Lower leg skin (tissue), 4 donors: ENCODE measurements around the gene FARS2. TPM values are rescaled to one million over a fixed set of nuclear protein-coding genes. Genes with fewer than 3 reads are reported as not detected.

ENCODE experiments used
- DNase-seq, 2 donors: peaks; one replicate each; pipeline ENCODE4 v3.0.0-alpha.2; 2019; ENCODE audit warnings: low spot score in 2 of 2
- H3K4me3 ChIP-seq: fragments of 200-600 bp; sonication (generic); 2 replicates; pipeline ENCODE4 v1.5.1; 2017; ENCODE audit warnings: mild to moderate bottlenecking, low read depth; ENCODE audit not compliant: poor library complexity, severe bottlenecking
- POLR2A ChIP-seq, 2 donors: fragments of 450-650 bp; IDR thresholded peaks; one replicate each; pipeline ENCODE4 v1.6.1; 2016 to 2017; ENCODE audit warnings: antibody characterized with exemption in 2 of 2, mild to moderate bottlenecking in 1 of 2, moderate library complexity in 1 of 2
- WGBS, 2 donors: methylation state at CpG; one replicate each; pipeline ENCODE4 v1.1.5; 2018; 5-methylcytosine and 5-hydroxymethylcytosine counted together
- intact Hi-C: fragments of 100-400 bp; cut with DNase I; formaldehyde crosslinking; loops from one replicate; pipeline ENCODE4 v1.15.0; 2023; ENCODE audit warnings: low total_unique reads
- total RNA-seq, 4 donors: library from RNA; depleted of rRNA; stranded (reverse); fragments of >200 nt; gene quantifications; one replicate each; pipeline ENCODE4 v1.1.0, GENCODE V29; 2016
- TF ChIP-seq, protein P1 (sequence below), 3 donors: fragments of 450-650 bp; IDR thresholded peaks; one replicate each; pipeline ENCODE4 v1.5.1; 2016; ENCODE audit warnings: antibody characterized with exemption in 3 of 3, mild to moderate bottlenecking in 3 of 3, moderate library complexity in 2 of 3

FARS2 gene
- total RNA-seq, 4 donors from 2014 or later, result 7.0 to 14.7 (median 11.1) TPM

DNA sequence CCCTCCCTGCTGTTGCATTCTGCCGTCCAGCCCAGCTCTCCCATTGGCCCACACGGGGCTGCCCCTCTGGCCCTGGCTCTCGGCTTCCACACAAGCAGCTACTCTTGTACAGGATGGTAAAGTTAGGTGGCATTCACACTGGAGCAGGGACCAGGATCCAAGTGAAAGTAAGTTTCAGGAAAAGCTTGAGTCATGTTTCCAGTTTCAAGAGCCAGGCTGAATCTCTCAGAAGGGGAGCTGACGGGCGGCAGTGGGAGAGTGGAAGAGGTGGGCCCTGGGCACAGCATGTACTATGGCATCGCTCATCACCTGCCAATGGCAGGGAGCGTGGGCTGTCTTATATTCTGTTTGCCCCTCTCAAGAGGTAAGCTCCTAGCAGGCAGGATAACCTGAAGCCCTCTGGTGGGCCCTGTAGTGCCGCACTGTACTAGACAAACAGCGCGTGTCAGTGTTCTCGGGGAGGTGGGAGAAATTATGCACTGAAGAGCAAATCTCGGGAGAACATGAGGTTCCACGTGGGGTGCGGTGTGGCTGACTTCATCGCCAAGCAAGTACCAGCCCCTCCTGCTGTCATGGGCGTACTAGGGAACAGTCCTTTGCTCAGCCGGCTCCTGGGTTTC, 503.9 kb downstream of the FARS2 start:
- intact Hi-C loops, result no loop called here
- TF ChIP-seq, protein P1, sequence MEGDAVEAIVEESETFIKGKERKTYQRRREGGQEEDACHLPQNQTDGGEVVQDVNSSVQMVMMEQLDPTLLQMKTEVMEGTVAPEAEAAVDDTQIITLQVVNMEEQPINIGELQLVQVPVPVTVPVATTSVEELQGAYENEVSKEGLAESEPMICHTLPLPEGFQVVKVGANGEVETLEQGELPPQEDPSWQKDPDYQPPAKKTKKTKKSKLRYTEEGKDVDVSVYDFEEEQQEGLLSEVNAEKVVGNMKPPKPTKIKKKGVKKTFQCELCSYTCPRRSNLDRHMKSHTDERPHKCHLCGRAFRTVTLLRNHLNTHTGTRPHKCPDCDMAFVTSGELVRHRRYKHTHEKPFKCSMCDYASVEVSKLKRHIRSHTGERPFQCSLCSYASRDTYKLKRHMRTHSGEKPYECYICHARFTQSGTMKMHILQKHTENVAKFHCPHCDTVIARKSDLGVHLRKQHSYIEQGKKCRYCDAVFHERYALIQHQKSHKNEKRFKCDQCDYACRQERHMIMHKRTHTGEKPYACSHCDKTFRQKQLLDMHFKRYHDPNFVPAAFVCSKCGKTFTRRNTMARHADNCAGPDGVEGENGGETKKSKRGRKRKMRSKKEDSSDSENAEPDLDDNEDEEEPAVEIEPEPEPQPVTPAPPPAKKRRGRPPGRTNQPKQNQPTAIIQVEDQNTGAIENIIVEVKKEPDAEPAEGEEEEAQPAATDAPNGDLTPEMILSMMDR (IDR thresholded peaks at IDR 0.05), result no peak
- no peak for TF ChIP-seq POLR2A (IDR thresholded peaks at IDR 0.05)

DNA sequence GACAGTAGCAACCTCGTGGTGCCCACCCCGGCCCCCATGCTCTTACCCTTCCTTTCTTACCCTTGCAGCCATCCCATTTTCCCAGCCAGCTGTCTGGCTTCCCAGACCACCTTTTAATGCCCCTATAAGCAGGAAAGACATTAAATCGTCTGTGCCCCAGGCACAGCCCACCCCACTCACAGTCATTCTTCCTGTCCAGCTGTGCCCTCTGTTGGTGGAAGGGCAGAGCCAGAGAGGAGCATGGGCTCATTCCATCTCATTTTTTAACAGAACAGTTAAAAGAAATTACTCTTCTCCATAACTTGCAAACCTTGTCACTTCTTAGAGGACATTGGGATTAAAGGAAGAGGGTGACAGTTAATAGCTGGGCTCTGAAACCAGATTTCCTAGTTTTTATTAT, 504.9 kb downstream of the FARS2 start:
- TF ChIP-seq, protein P1 (IDR thresholded peaks at IDR 0.05), result no peak
- TF ChIP-seq POLR2A (IDR thresholded peaks at IDR 0.05), result no peak
- 66 to 68% methylated on average over 3 of the region's 3 CpGs for WGBS, 2 donors
- DNase-seq, result peak in 1 of 2 donors; percentile 72
- intact Hi-C loops, result no loop called here
- H3K4me3 ChIP-seq, result no peak overlapping the region

More for the DNA sequence above, 503.9 kb downstream of the FARS2 start:
- H3K4me3 ChIP-seq, result no peak overlapping the region
- peak in 1 of 2 donors; percentile 82 for DNase-seq
- WGBS, 2 donors, result 88 to 92% methylated on average over 17 of the region's 17 CpGs

DNA sequence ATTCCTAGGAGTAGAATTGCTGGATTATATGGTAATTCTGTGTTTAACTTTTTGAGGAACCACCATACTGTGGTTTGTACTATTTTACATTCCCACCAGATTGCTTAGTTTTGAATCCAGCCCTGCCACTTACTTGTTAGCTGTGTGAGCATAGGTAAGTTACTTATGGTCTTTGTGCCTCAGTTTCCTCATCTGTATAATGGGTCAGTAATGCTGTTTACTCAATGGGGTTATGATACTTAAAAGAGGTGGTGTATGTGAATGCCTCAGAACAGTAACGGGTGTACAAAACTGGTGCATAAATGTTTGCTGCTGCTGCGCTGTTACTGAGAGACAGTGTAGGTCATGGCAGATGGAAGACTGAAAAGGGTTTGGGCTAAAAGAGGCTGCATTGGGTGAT, 506.2 kb downstream of the FARS2 start:
- intact Hi-C loops, result no loop called here
- TF ChIP-seq, protein P1 (IDR thresholded peaks at IDR 0.05), result no peak
- TF ChIP-seq POLR2A (IDR thresholded peaks at IDR 0.05), result no peak
- H3K4me3 ChIP-seq, result no peak overlapping the region
- DNase-seq, result no peak
- WGBS, 2 donors, result 97 to 100% methylated on average over 2 of the region's 2 CpGs

DNA sequence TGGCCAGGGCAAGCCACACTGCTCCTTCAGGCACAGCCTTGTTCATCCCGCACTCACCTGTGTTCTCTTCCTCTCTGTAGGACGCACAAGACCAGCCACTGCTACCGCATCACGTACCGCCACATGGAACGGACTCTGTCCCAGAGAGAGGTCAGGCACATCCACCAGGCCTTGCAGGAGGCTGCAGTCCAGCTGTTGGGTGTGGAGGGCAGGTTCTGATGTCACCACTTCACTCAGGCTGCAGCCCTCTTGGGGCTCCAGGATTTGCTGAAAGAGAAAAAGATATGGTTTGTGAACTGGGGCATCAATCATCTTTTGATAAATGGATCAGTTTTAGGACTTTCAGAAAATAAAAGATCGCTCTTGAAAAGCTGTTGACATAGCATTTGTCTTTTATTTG, 509.9 kb downstream of the FARS2 start:
- no peak for TF ChIP-seq POLR2A (IDR thresholded peaks at IDR 0.05)
- TF ChIP-seq, protein P1 (IDR thresholded peaks at IDR 0.05), result no peak
- 95 to 99% methylated on average over 7 of the region's 7 CpGs for WGBS, 2 donors
- intact Hi-C loops, result no loop called here
- DNase-seq, result peak in 1 of 2 donors; percentile 58
- no peak overlapping the region for H3K4me3 ChIP-seq

DNA sequence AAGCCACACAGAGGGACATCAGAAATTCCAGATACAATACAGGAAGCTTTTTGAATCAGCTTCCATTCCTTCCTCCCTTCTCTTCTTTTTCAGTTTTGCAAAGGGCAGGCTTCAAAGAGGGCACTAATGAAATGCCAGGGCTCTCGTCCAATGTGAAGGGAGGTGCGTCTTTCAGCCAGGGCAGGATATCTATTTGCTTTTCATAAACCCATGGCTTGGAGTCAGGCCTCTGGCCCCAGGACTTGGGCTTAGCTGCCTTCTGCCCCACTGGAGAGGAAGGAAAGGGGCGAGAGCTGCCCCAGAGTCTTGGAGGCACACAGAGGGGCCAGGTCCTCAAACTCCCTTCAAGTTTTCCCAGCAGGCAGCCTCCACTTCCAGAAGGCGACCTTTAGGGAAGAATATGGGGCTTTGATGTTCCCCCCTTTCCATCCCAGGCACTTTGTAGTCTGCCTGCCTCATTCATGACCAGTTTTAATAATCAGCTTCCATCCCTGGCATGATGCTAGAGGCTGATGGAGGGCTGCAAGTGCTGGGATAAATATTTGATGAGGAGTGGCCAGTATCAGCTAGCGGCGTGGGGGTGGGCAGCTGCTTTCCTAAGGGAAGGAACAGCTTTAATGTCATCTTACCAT, 510.6 kb downstream of the FARS2 start:
- intact Hi-C loops, result no loop called here
- no peak overlapping the region for H3K4me3 ChIP-seq
- WGBS, 2 donors, result 88 to 96% methylated on average over 6 of the region's 6 CpGs
- DNase-seq, result peak in 1 of 2 donors; percentile 70
- no peak for TF ChIP-seq POLR2A (IDR thresholded peaks at IDR 0.05)
- TF ChIP-seq, protein P1 (IDR thresholded peaks at IDR 0.05), result no peak
